ENCODE results near the gene CHST9. TPM values are rescaled to one million over a fixed set of nuclear protein-coding genes. Genes with fewer than 3 reads are reported as not detected.

CHST9 gene
- total and polyA plus RNA-seq, 9 of the 15 experiments (the other 6 are each of a cell fraction or from before 2014, with no cell fraction given) = not detected

DNA sequence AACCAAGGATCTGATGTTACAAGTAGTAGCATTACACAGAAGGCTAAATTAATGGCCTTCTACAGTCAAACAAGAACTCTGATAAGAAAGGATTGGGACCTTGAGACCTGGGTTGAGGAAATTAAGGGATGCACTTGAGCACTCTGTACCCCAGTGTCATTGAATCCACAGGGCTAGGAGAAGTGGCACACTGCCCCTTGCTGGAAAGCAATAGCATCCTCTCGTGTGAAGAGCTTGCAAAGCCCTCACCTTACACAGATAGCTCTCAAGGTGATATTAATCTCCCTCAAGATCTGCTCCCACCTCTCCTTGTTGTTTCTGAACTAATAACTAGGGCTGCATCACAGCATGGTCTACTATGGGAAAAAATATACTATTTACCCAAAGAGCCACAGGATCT, 26.5 kb upstream of the CHST9 start (continued):
- TF ChIP-seq, protein P1, sequence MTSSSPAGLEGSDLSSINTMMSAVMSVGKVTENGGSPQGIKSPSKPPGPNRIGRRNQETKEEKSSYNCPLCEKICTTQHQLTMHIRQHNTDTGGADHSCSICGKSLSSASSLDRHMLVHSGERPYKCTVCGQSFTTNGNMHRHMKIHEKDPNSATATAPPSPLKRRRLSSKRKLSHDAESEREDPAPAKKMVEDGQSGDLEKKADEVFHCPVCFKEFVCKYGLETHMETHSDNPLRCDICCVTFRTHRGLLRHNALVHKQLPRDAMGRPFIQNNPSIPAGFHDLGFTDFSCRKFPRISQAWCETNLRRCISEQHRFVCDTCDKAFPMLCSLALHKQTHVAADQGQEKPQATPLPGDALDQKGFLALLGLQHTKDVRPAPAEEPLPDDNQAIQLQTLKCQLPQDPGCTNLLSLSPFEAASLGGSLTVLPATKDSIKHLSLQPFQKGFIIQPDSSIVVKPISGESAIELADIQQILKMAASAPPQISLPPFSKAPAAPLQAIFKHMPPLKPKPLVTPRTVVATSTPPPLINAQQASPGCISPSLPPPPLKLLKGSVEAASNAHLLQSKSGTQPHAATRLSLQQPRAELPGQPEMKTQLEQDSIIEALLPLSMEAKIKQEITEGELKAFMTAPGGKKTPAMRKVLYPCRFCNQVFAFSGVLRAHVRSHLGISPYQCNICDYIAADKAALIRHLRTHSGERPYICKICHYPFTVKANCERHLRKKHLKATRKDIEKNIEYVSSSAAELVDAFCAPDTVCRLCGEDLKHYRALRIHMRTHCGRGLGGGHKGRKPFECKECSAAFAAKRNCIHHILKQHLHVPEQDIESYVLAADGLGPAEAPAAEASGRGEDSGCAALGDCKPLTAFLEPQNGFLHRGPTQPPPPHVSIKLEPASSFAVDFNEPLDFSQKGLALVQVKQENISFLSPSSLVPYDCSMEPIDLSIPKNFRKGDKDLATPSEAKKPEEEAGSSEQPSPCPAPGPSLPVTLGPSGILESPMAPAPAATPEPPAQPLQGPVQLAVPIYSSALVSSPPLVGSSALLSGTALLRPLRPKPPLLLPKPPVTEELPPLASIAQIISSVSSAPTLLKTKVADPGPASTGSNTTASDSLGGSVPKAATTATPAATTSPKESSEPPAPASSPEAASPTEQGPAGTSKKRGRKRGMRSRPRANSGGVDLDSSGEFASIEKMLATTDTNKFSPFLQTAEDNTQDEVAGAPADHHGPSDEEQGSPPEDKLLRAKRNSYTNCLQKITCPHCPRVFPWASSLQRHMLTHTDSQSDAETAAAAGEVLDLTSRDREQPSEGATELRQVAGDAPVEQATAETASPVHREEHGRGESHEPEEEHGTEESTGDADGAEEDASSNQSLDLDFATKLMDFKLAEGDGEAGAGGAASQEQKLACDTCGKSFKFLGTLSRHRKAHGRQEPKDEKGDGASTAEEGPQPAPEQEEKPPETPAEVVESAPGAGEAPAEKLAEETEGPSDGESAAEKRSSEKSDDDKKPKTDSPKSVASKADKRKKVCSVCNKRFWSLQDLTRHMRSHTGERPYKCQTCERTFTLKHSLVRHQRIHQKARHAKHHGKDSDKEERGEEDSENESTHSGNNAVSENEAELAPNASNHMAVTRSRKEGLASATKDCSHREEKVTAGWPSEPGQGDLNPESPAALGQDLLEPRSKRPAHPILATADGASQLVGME (CRISPR knock-in tag; IDR thresholded peaks at IDR 0.05) = no peak
- TF ChIP-seq ARHGAP35 (IDR thresholded peaks at IDR 0.05; ENCODE audit: partially characterized antibody) (no peak), KAT7 (CRISPR knock-in tag; IDR thresholded peaks at IDR 0.05; ENCODE audit: borderline replicate concordance) (no peak)

DNA sequence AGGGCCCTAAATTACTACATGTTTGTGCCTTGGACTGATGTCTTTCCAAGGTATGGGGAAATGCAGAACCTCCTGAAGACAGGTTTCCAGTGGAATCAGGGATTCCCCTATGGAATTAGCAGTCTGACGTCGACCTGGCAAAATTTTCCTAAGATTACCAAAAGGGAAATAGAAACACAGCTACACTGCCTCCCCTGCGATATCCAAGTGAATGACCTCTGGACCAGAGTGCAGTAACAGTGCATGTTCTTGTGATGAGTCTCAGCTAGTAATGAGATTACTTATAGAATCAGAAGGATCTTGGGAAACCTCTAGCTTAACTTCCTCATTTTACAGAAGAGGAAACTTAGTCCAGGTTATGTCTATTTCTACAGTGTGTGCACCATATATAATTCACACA, 21.3 kb upstream of the CHST9 start:
- FAIRE-seq = no peak
- POLR2A ChIA-PET = interaction anchor here (1.1 kb wide), 1 partner anchor 10 kb away, joined by 3 read pairs; no protein-coding TSS in a partner anchor
- TF ChIP-seq ZNF253 (CRISPR knock-in tag; conservative IDR thresholded peaks at IDR 0.05) (no peak), RHOXF2B (CRISPR knock-in tag; conservative IDR thresholded peaks at IDR 0.05) (no peak), RBFOX2 (IDR thresholded peaks at IDR 0.05; ENCODE audit: low read depth, low read length) (no peak), NFE2L1 (tag; IDR thresholded peaks at IDR 0.05; ENCODE audit: borderline replicate concordance, low read depth) (no peak), ATF1 (CRISPR knock-in tag; IDR thresholded peaks at IDR 0.05) (no peak), ATF1 (tag; IDR thresholded peaks at IDR 0.05) (no peak), ERF (CRISPR knock-in tag; IDR thresholded peaks at IDR 0.05) (no peak)
- TF ChIP-seq, protein P2, sequence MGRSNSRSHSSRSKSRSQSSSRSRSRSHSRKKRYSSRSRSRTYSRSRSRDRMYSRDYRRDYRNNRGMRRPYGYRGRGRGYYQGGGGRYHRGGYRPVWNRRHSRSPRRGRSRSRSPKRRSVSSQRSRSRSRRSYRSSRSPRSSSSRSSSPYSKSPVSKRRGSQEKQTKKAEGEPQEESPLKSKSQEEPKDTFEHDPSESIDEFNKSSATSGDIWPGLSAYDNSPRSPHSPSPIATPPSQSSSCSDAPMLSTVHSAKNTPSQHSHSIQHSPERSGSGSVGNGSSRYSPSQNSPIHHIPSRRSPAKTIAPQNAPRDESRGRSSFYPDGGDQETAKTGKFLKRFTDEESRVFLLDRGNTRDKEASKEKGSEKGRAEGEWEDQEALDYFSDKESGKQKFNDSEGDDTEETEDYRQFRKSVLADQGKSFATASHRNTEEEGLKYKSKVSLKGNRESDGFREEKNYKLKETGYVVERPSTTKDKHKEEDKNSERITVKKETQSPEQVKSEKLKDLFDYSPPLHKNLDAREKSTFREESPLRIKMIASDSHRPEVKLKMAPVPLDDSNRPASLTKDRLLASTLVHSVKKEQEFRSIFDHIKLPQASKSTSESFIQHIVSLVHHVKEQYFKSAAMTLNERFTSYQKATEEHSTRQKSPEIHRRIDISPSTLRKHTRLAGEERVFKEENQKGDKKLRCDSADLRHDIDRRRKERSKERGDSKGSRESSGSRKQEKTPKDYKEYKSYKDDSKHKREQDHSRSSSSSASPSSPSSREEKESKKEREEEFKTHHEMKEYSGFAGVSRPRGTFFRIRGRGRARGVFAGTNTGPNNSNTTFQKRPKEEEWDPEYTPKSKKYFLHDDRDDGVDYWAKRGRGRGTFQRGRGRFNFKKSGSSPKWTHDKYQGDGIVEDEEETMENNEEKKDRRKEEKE (IDR thresholded peaks at IDR 0.05; ENCODE audit: borderline replicate concordance in 1 of 2, control insufficient read depth in 1 of 2, low read depth in 2 of 2, low read length in 1 of 2) = no peak
- TF ChIP-seq, protein P3, sequence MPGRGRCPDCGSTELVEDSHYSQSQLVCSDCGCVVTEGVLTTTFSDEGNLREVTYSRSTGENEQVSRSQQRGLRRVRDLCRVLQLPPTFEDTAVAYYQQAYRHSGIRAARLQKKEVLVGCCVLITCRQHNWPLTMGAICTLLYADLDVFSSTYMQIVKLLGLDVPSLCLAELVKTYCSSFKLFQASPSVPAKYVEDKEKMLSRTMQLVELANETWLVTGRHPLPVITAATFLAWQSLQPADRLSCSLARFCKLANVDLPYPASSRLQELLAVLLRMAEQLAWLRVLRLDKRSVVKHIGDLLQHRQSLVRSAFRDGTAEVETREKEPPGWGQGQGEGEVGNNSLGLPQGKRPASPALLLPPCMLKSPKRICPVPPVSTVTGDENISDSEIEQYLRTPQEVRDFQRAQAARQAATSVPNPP (IDR thresholded peaks at IDR 0.05; ENCODE audit: borderline replicate concordance, insufficient read depth, insufficient read length) = no peak

More for the DNA sequence above, 21.3 kb upstream of the CHST9 start:
- intact Hi-C loops (cut with micrococcal nuclease) (no loop called here), in situ Hi-C loops (cut with MboI) (no loop called here)
- no peaks in the 10 kb centered on the region; the same call in 1 of the 2 replicates for H3K9me3 ChIP-seq (replicated peaks; ENCODE audit: control insufficient read depth, insufficient read depth, low read depth, low read length)
- H3K27me3 ChIP-seq (ENCODE audit: control insufficient read depth in 2 of 2, insufficient read depth in 2 of 2, low read length in 2 of 2) = no peaks in the 10 kb centered on the region
- H3K9ac ChIP-seq (ENCODE audit: insufficient read depth in 1 of 2, low read depth in 2 of 2, low read length in 2 of 2) = no peak overlapping the region
- 0% methylated on average over 3 of the region's 3 CpGs for WGBS (ENCODE audit: insufficient coverage, low coverage, missing lambda C conversion rate)
- ATAC-seq = no peak
- H3K4me1 ChIP-seq (replicated peaks in 1 of 2; ENCODE audit: control insufficient read depth in 2 of 2, insufficient read depth in 2 of 2, low read length in 2 of 2) = no peaks in the 10 kb centered on the region
- H3K4me3 ChIP-seq = no peak overlapping the region
- no peak overlapping the region for H2AFZ ChIP-seq (ENCODE audit: low read depth, low read length)
- no TSS peak for BruUV-seq (replicated peaks)
- no peak overlapping the region for H3K4me2 ChIP-seq (ENCODE audit: insufficient read depth, low read length)
- H3K36me3 ChIP-seq (ENCODE audit: control insufficient read depth, insufficient read depth, low read length) = no peaks in the 10 kb centered on the region
- H4K20me1 ChIP-seq (replicated peaks; ENCODE audit: control insufficient read depth, insufficient read depth, low read length) = no peaks in the 10 kb centered on the region
- H3K79me2 ChIP-seq (ENCODE audit: control insufficient read depth, insufficient read depth, low read length) = no peaks in the 10 kb centered on the region
- CTCF ChIA-PET (ENCODE audit: low intra/inter-chr PET ratio) = no interaction called here
- DNase-seq (ENCODE audit: extremely low read depth in 1 of 4, low spot score in 3 of 4) = no peak
- H3K9me1 ChIP-seq (ENCODE audit: control insufficient read depth, insufficient read depth, low read length) = no peaks in the 10 kb centered on the region
- H3K27ac ChIP-seq (ENCODE audit: extremely low read depth, low read depth, low read length) = no peak overlapping the region
